Tibial artery (tissue), 4 donors: ENCODE data around the gene NOLC1.
"Not testable (repeated sequence)": the region's sequence is repeated elsewhere in the genome, so short reads cannot be mapped to it uniquely, and the experiment has no call there.

Experiments
- DNase-seq, 2 donors: peaks; one replicate each; pipeline ENCODE4 v3.0.0-alpha.2; 2019
- H3K27ac ChIP-seq, 2 donors: fragments of 200-600 bp; sonication (generic) in 1 of 2; 1 replicate in 1 of 2; 2 replicates in 1 of 2; pipeline ENCODE4 v1.5.1; 2018 to 2019; ENCODE audit warnings: mild to moderate bottlenecking in 1 of 2
- H3K27me3 ChIP-seq, 2 donors: fragments of 200-600 bp; sonication (generic) in 1 of 2; one replicate each; pipeline versions ENCODE4 v1.5.1 to v1.6.0; 2016 to 2019
- H3K36me3 ChIP-seq, 3 donors: fragments of 200-600 bp; sonication (generic) in 2 of 3; one replicate each; pipeline ENCODE4 v1.5.1; 2016 to 2019; ENCODE audit warnings: mild to moderate bottlenecking in 2 of 3
- H3K4me1 ChIP-seq, 4 donors: fragments of 200-600 bp; sonication (generic) in 2 of 4; 1 replicate in 3 of 4; 2 replicates in 1 of 4; pipeline ENCODE4 v1.5.1; 2016 to 2019
- H3K4me3 ChIP-seq, 2 donors: fragments of 200-600 bp; sonication (generic) in 1 of 2; 1 replicate in 1 of 2; 2 replicates in 1 of 2; pipeline ENCODE4 v1.5.1; 2018 to 2019; ENCODE audit warnings: mild to moderate bottlenecking in 2 of 2
- H3K9me3 ChIP-seq, 3 donors: fragments of 200-600 bp; sonication (generic) in 1 of 3; one replicate each; pipeline ENCODE4 v1.5.1; 2016 to 2019
- CTCF ChIP-seq, 2 experiments: fragments of 200-600 bp in 1 of 2; fragments of 450-650 bp in 1 of 2; IDR thresholded peaks; one replicate each; pipeline ENCODE4 v1.5.1; 2017 to 2019; ENCODE audit warnings: antibody characterized with exemption in 2 of 2, mild to moderate bottlenecking in 1 of 2, moderate library complexity in 1 of 2
- intact Hi-C: fragments of 100-400 bp; cut with DNase I; formaldehyde crosslinking; loops from one replicate; pipeline ENCODE4 v1.15.0; 2023; ENCODE audit warnings: low total_unique reads

NOLC1 gene

GRCh38 chr10:102185811-102186527, 33.8 kb downstream of the NOLC1 start:
- H3K9me3 ChIP-seq, result no peaks in the 10 kb centered on the region
- intact Hi-C loops, result no loop called here
- H3K27ac ChIP-seq, result no peak overlapping the region
- H3K4me1 ChIP-seq, result no peaks in the 10 kb centered on the region
- no peak for DNase-seq
- TF ChIP-seq CTCF (IDR thresholded peaks at IDR 0.05), result no peak
- H3K36me3 ChIP-seq, result no peaks in the 10 kb centered on the region
- no peak overlapping the region for H3K4me3 ChIP-seq
- peaks cover 0 to 7% of the 10 kb centered on the region in 2 donors for H3K27me3 ChIP-seq

GRCh38 chr10:102188298-102188940, 36.2 kb downstream of the NOLC1 start:
- Histone ChIP-seq H3K4me3 (no peak overlapping the region), H3K9me3 (no peaks in the 10 kb centered on the region), H3K27ac (no peak overlapping the region), H3K4me1 (no peaks in the 10 kb centered on the region), H3K27me3 (no peaks in the 10 kb centered on the region), H3K36me3 (no peaks in the 10 kb centered on the region)
- DNase-seq, result no peak
- TF ChIP-seq CTCF (IDR thresholded peaks at IDR 0.05), result no peak
- intact Hi-C loops, result no loop called here

- intact Hi-C loops, H3K4me1 ChIP-seq, DNase-seq, H3K27ac ChIP-seq, H3K9me3 ChIP-seq, H3K36me3 ChIP-seq, H3K4me3 ChIP-seq, H3K27me3 ChIP-seq: not testable (repeated sequence)
These were observed 37.0 kb downstream of the NOLC1 start for GRCh38 chr10:102188941-102189898.

GRCh38 chr10:102191956-102192355, 39.8 kb downstream of the NOLC1 start:
- intact Hi-C loops, result no loop called here
- no peak for TF ChIP-seq CTCF (IDR thresholded peaks at IDR 0.05)
- no peaks in the 10 kb centered on the region for H3K4me1 ChIP-seq
- DNase-seq, result no peak
- no peak overlapping the region for H3K27ac ChIP-seq
- no peaks in the 10 kb centered on the region for H3K36me3 ChIP-seq
- no peak overlapping the region for H3K4me3 ChIP-seq
- H3K27me3 ChIP-seq, result no peaks in the 10 kb centered on the region
- no peaks in the 10 kb centered on the region for H3K9me3 ChIP-seq

- no peaks in the 10 kb centered on the region for H3K36me3 ChIP-seq
- no peak overlapping the region for H3K27ac ChIP-seq
- intact Hi-C loops, result no loop called here
- H3K4me3 ChIP-seq, result no peak overlapping the region
- TF ChIP-seq CTCF (IDR thresholded peaks at IDR 0.05), result no peak
- H3K27me3 ChIP-seq, result peaks cover 0 to 2% of the 10 kb centered on the region in 2 donors
- H3K4me1 ChIP-seq, result no peaks in the 10 kb centered on the region
- DNase-seq, result no peak
- no peaks in the 10 kb centered on the region for H3K9me3 ChIP-seq
These were observed 43.2 kb downstream of the NOLC1 start for GRCh38 chr10:102195296-102195870.
